ENCODE measurements around the gene RIPOR3. TPM values are rescaled to one million over a fixed set of nuclear protein-coding genes. Genes with fewer than 3 reads are reported as not detected.

The RIPOR3 gene
- total and polyA plus RNA-seq, 9 of the 15 experiments (the other 6 are each of a cell fraction or from before 2014, with no cell fraction given) = 3.3 to 62.7 (median 21.4) TPM

- TF ChIP-seq E2F6 (IDR thresholded peaks at IDR 0.05; ENCODE audit: borderline replicate concordance in 1 of 2, extremely low read depth in 1 of 2, insufficient read depth in 1 of 2, insufficient read length in 1 of 2, low read depth in 1 of 2, low read length in 1 of 2, poor library complexity in 1 of 2, severe bottlenecking in 1 of 2) (peak; percentile 69 to 80), ELF1 (tag; IDR thresholded peaks at IDR 0.05) (no peak), DIDO1 (tag; IDR thresholded peaks at IDR 0.05; ENCODE audit: low read depth) (0 out of 2 replicates have a peak, but pooled peaks have one; percentile 52), TRIM24 (IDR thresholded peaks at IDR 0.05) (peak in 1 of 2 experiments; percentile 29; a peak in 1 of 4 replicates), ELF4 (CRISPR knock-in tag; IDR thresholded peaks at IDR 0.05) (no peak), POLR2B (IDR thresholded peaks at IDR 0.05; ENCODE audit: low read depth, partially characterized antibody) (peak; percentile 43), E2F1 (CRISPR knock-in tag; IDR thresholded peaks at IDR 0.05) (peak; percentile 84; the same call in 1 of the 2 replicates), PKNOX1 (IDR thresholded peaks at IDR 0.05) (peak; percentile 58; the same call in 1 of the 2 replicates), ZBTB7A (IDR thresholded peaks at IDR 0.05; ENCODE audit: borderline replicate concordance, control insufficient read depth, low read depth, low read length) (0 out of 2 replicates have a peak, but pooled peaks have one; percentile 64), NBN (IDR thresholded peaks at IDR 0.05; ENCODE audit: low read depth) (0 out of 2 replicates have a peak, but pooled peaks have one; percentile 24), ZNF133 (CRISPR knock-in tag; IDR thresholded peaks at IDR 0.05) (no peak), RREB1 (CRISPR knock-in tag; IDR thresholded peaks at IDR 0.05) (0 out of 2 replicates have a peak, but pooled peaks have one; percentile 31), E2F5 (CRISPR knock-in tag; IDR thresholded peaks at IDR 0.05) (no peak), SMC3 (conservative IDR thresholded peaks at IDR 0.05; ENCODE audit: insufficient read depth, low read depth, low read length) (no peak), MXI1 (IDR thresholded peaks at IDR 0.05; ENCODE audit: low read depth, low read length) (0 out of 2 replicates have a peak, but pooled peaks have one; percentile 22), IRF9 (tag; IDR thresholded peaks at IDR 0.05) (no peak), L3MBTL2 (IDR thresholded peaks at IDR 0.05) (peak; percentile 82)
Measured at GRCh38 chr20:50730765-50731054, 39.4 kb upstream of the RIPOR3 start (continued).

Measured in K562 (cell line).